Sigmoid colon (tissue), 7 donors: ENCODE measurements around the gene TRIML1. TPM values are rescaled to one million over a fixed set of nuclear protein-coding genes. Genes with fewer than 3 reads are reported as not detected.

Source experiments
- DNase-seq: peaks from one replicate; pipeline ENCODE4 v3.0.0-alpha.2; 2019
- H3K27ac ChIP-seq, 4 donors: fragments of 200-600 bp; sonication (generic); one replicate each; pipeline ENCODE4 v1.5.1; 2016 to 2019; ENCODE audit warnings: mild to moderate bottlenecking in 1 of 4
- H3K27me3 ChIP-seq, 3 donors: fragments of 200-600 bp; sonication (generic); one replicate each; pipeline ENCODE4 v1.5.1; 2019; ENCODE audit warnings: mild to moderate bottlenecking in 1 of 3
- H3K36me3 ChIP-seq, 4 donors: fragments of 200-600 bp; sonication (generic); one replicate each; pipeline ENCODE4 v1.5.1; 2016 to 2019
- H3K4me1 ChIP-seq, 4 donors: fragments of 200-600 bp; sonication (generic); one replicate each; pipeline ENCODE4 v1.5.1; 2017 to 2019
- H3K4me3 ChIP-seq, 4 donors: fragments of 200-600 bp; sonication (generic); one replicate each; pipeline ENCODE4 v1.5.1; 2017 to 2019; ENCODE audit warnings: mild to moderate bottlenecking in 2 of 4, moderate library complexity in 1 of 4
- H3K9me3 ChIP-seq, 4 donors: fragments of 200-600 bp in 3 of 4; sonication (generic) in 3 of 4; one replicate each; pipeline versions ENCODE4 v1.5.1 to v1.6.1; 2013 to 2019
- EP300 ChIP-seq, 4 donors: sonication (generic); formaldehyde crosslinking; IDR thresholded peaks; one replicate each; pipeline ENCODE4 v1.6.1; 2017; ENCODE audit warnings: antibody characterized with exemption in 4 of 4
- POLR2A ChIP-seq, 2 donors: fragments of 450-650 bp; IDR thresholded peaks; one replicate each; pipeline ENCODE4 v1.6.1; 2016; ENCODE audit warnings: antibody characterized with exemption in 2 of 2, mild to moderate bottlenecking in 2 of 2, moderate library complexity in 2 of 2
- POLR2AphosphoS5 ChIP-seq, 4 donors: sonication (generic); formaldehyde crosslinking; IDR thresholded peaks; one replicate each; pipeline ENCODE4 v1.6.1; 2017; ENCODE audit warnings: antibody characterized with exemption in 4 of 4
- WGBS, 2 donors: extraction: QIAGEN DNeasy Blood & Tissue Kit; methylation state at CpG; one replicate each; pipeline ENCODE4 v1.1.7; 2013; 5-methylcytosine and 5-hydroxymethylcytosine counted together
- intact Hi-C: fragments of 100-400 bp; cut with DNase I; formaldehyde crosslinking; loops from one replicate; pipeline ENCODE4 v1.15.1; 2023
- polyA plus RNA-seq, 3 donors: library from polyadenylated mRNA; stranded (reverse); fragments of 200-250 nt; gene quantifications; one replicate each; pipeline ENCODE4 v1.2.3, GENCODE V29; 2013
- total RNA-seq, 4 donors: library from RNA; depleted of rRNA; stranded (reverse); fragments of >200 nt; gene quantifications; one replicate each; pipeline ENCODE4 v1.1.0, GENCODE V29; 2016
- TF ChIP-seq, protein P1 (sequence below), 4 experiments: fragments of 450-650 bp in 3 of 4; fragments of 200-600 bp in 1 of 4; IDR thresholded peaks; one replicate each; pipeline ENCODE4 v1.5.1; 2016 to 2019; ENCODE audit warnings: antibody characterized with exemption in 4 of 4, mild to moderate bottlenecking in 3 of 4, moderate library complexity in 2 of 4
- donor health status: healthy with polysubstance abuse.
- donor health status: Bipolar disorder and iron deficiency.
- donor health status: healthy.

The TRIML1 gene
- total and polyA plus RNA-seq, 7 donors, result not detected

DNA sequence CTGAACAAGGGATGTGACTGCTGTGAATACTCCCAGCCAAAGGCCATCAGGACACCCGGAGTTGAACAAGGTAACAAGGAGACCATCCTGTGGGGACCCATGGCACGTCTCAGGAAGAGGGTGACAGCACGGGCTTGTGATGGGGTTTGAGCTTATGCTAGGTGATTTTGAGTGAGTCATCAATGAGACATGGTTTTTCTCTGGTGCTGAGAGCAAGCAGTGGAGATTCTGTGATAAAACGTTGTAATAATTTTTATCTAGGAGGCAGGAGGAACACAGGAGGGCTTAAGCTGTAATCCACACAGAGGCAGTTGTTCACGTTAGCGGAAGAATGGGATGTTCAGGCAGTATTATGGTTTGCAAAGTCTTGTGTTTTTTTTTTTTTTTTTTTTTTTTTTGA lies 36.0 kb downstream of the TRIML1 start:
- 94% methylated on average over 6 of the region's 6 CpGs for WGBS, 2 donors
- DNase-seq, result no peak

DNA sequence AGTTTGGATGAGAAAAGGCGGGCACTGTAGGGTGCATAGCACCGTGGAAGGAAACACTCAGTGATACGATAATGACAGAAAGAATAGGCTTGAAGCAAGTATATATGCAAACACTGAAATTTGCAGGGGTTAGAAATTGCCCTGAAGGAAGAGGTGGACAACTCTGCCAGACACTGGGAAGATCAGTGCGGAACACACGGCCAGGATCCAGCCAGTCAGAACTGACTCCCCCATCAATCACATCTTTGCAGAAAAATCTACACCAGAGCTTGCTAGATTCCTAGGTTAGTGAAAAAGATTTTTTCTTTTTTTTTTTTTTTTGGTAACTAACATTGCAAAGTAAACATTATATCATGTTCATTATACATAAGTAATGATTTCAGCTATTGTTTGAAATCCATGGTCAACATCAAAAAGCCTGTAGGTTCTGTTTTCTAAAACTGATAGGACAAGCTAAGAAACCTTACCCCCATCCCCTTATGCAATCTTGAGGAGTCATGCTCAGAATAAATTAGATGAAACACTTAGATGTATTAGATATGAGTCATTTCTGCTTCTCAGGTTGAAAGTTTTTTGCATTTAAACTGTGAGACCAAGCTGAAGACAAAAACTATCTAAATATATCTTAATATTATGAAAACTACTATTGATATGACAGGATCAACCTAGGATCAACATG lies 38.9 kb downstream of the TRIML1 start:
- WGBS, 2 donors, result 83 to 95% methylated on average over 5 of the region's 5 CpGs

More for the DNA sequence above, 36.0 kb downstream of the TRIML1 start:
- Histone ChIP-seq H3K27ac (no peak overlapping the region), H3K4me1 (no peaks in the 10 kb centered on the region), H3K9me3 (no peaks in the 10 kb centered on the region), H3K4me3 (no peak overlapping the region), H3K36me3 (no peaks in the 10 kb centered on the region), H3K27me3 (no peaks in the 10 kb centered on the region)
- intact Hi-C loops, result no loop called here
- no peak for TF ChIP-seq POLR2A (IDR thresholded peaks at IDR 0.05)
- no peak for TF ChIP-seq EP300 (IDR thresholded peaks at IDR 0.05)
- no peak for TF ChIP-seq POLR2AphosphoS5 (IDR thresholded peaks at IDR 0.05)
- TF ChIP-seq, protein P1, sequence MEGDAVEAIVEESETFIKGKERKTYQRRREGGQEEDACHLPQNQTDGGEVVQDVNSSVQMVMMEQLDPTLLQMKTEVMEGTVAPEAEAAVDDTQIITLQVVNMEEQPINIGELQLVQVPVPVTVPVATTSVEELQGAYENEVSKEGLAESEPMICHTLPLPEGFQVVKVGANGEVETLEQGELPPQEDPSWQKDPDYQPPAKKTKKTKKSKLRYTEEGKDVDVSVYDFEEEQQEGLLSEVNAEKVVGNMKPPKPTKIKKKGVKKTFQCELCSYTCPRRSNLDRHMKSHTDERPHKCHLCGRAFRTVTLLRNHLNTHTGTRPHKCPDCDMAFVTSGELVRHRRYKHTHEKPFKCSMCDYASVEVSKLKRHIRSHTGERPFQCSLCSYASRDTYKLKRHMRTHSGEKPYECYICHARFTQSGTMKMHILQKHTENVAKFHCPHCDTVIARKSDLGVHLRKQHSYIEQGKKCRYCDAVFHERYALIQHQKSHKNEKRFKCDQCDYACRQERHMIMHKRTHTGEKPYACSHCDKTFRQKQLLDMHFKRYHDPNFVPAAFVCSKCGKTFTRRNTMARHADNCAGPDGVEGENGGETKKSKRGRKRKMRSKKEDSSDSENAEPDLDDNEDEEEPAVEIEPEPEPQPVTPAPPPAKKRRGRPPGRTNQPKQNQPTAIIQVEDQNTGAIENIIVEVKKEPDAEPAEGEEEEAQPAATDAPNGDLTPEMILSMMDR (IDR thresholded peaks at IDR 0.05), result no peak

DNA sequence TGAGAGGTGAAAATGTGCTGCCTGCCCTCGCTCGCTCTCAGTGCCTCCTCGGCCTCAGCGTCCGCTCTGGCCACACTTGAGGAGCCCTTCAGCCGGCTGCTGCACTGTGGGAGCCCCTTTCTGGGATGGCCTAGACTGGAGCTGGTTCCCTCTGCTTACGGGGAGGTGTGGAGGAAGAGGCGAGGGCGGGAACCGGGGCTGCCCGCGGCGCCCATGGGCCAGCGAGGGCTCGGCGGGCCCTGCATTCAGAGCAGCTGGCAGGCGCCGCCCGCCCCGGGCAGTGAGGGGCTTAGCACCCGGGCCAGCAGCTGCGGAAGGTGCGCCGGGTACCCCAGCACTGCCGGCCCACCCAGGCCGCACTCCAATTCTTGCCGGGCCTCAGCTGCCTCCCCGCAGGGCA lies 39.6 kb downstream of the TRIML1 start:
- H3K9me3 ChIP-seq, result no peaks in the 10 kb centered on the region
- H3K4me1 ChIP-seq, result no peaks in the 10 kb centered on the region
- 93 to 95% methylated on average over 28 of the region's 28 CpGs for WGBS, 2 donors
- no peaks in the 10 kb centered on the region for H3K36me3 ChIP-seq
- no peaks in the 10 kb centered on the region for H3K27me3 ChIP-seq
- H3K4me3 ChIP-seq, result no peak overlapping the region
- no peak overlapping the region for H3K27ac ChIP-seq
- no peak for DNase-seq
- TF ChIP-seq EP300 (IDR thresholded peaks at IDR 0.05) (no peak), POLR2A (IDR thresholded peaks at IDR 0.05) (no peak), POLR2AphosphoS5 (IDR thresholded peaks at IDR 0.05) (no peak)
- TF ChIP-seq, protein P1 (IDR thresholded peaks at IDR 0.05), result no peak
- intact Hi-C loops, result no loop called here

More for the DNA sequence above, 38.9 kb downstream of the TRIML1 start:
- no peaks in the 10 kb centered on the region for H3K4me1 ChIP-seq
- intact Hi-C loops, result no loop called here
- H3K9me3 ChIP-seq, result no peaks in the 10 kb centered on the region
- no peaks in the 10 kb centered on the region for H3K36me3 ChIP-seq
- no peaks in the 10 kb centered on the region for H3K27me3 ChIP-seq
- no peak overlapping the region for H3K4me3 ChIP-seq
- no peak overlapping the region for H3K27ac ChIP-seq
- DNase-seq, result no peak
- TF ChIP-seq, protein P1 (IDR thresholded peaks at IDR 0.05), result no peak
- TF ChIP-seq EP300 (IDR thresholded peaks at IDR 0.05), result no peak
- TF ChIP-seq POLR2A (IDR thresholded peaks at IDR 0.05), result no peak
- no peak for TF ChIP-seq POLR2AphosphoS5 (IDR thresholded peaks at IDR 0.05)

DNA sequence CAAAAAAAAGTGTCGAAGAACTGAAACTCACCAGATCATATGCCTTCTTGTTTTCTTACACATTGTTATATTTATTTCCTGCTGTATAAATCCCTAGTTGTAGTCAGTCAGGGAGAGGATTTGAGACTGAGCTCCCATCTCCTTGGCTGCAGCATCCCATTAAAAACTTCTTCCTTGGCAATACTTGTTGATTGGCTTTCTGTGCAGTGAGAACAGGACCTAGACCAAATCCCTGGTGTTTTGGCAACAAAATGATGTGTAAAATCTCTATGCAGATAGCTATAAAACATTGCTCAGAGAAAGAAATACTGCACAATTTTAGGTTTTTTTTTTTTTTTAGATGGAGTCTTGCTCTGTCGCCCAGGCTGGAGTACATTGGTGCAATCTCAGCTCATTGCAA lies 47.9 kb downstream of the TRIML1 start:
- 72 to 86% methylated on average over 2 of the region's 2 CpGs for WGBS, 2 donors
- H3K27me3 ChIP-seq, result no peaks in the 10 kb centered on the region
- no peaks in the 10 kb centered on the region for H3K36me3 ChIP-seq
- no peaks in the 10 kb centered on the region for H3K4me1 ChIP-seq
- no peak overlapping the region for H3K27ac ChIP-seq
- no peaks in the 10 kb centered on the region for H3K9me3 ChIP-seq
- intact Hi-C loops, result no loop called here
- TF ChIP-seq POLR2AphosphoS5 (IDR thresholded peaks at IDR 0.05) (no peak), EP300 (IDR thresholded peaks at IDR 0.05) (no peak), POLR2A (IDR thresholded peaks at IDR 0.05) (no peak)
- DNase-seq, result no peak
- no peak overlapping the region for H3K4me3 ChIP-seq

DNA sequence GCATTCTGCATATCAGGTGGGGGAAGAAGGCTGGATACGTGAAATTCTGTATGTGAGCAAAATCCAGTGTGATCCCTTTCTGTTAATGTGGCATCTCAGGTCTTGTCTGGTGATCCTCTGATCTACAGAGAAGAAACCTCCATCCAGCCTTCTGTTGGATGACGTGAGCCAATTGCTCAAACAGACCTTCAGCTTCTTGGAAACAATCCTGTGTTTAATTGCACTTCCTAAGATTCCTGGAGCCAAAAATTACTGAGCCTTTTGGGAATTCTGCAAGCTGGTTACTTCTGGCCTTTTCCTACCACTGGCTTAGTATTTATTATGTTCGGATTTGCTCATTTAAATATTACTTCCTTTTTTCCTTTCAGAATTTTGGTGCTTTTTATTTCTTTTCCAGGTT lies 51.2 kb downstream of the TRIML1 start:
- WGBS, 2 donors, result 56 to 64% methylated on average over 3 of the region's 3 CpGs
- no peaks in the 10 kb centered on the region for H3K36me3 ChIP-seq
- intact Hi-C loops, result no loop called here

More for the DNA sequence above, 51.2 kb downstream of the TRIML1 start:
- no peaks in the 10 kb centered on the region for H3K27me3 ChIP-seq
- TF ChIP-seq POLR2A (IDR thresholded peaks at IDR 0.05), result no peak
- TF ChIP-seq, protein P1 (IDR thresholded peaks at IDR 0.05), result no peak
- no peak for TF ChIP-seq EP300 (IDR thresholded peaks at IDR 0.05)
- no peak for TF ChIP-seq POLR2AphosphoS5 (IDR thresholded peaks at IDR 0.05)
- no peak overlapping the region for H3K4me3 ChIP-seq
- H3K9me3 ChIP-seq, result no peaks in the 10 kb centered on the region
- no peak overlapping the region for H3K27ac ChIP-seq
- DNase-seq, result no peak
- no peaks in the 10 kb centered on the region for H3K4me1 ChIP-seq
